ENCODE data around the gene CDK11B.
"Not testable (repeated sequence)": the region's sequence is repeated elsewhere in the genome, so short reads cannot be mapped to it uniquely, and the experiment has no call there.

The CDK11B gene

DNA sequence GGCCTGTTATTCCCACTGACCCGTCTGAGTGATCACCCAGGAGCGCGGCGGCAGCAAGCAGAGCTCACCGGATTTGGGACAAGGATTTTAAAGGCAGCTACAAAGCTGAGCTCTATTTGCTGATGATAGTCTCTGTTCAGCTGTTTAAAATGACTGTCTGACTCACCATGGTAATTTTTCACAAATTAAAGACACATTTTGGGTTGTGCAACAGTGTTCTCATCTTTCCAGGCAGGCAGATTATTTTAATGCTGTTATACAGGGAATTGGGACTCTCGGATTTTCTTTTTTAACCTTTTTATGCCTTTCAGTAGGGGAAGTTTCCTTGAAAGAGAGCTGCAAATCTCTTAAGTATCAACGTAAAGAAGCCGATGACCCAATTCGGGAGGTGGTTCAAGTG lies 3.6 kb upstream of the CDK11B start:
- not testable (repeated sequence) for DNase-seq (ENCODE audit: low spot score)

DNA sequence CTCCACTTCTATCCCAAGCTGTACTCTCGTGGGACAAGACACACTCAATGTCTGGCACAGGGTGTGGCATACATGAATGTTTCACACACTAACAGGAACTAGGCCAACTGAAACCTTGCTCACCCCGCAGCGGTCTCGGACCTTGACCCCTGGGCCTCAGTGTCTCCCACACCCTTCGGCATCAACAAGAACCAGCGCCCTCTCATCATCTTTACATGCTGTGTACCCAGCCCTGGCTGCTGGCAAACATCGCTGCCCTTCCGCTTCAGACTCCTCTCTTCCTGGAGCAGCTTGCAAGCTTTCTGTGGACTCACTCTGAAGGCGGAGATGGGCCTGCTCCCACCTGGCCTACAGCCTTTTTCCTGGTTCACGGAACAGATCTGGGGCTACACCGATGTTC lies 10.5 kb downstream of the CDK11B start:
- not testable (repeated sequence) for DNase-seq (ENCODE audit: low spot score)

DNA sequence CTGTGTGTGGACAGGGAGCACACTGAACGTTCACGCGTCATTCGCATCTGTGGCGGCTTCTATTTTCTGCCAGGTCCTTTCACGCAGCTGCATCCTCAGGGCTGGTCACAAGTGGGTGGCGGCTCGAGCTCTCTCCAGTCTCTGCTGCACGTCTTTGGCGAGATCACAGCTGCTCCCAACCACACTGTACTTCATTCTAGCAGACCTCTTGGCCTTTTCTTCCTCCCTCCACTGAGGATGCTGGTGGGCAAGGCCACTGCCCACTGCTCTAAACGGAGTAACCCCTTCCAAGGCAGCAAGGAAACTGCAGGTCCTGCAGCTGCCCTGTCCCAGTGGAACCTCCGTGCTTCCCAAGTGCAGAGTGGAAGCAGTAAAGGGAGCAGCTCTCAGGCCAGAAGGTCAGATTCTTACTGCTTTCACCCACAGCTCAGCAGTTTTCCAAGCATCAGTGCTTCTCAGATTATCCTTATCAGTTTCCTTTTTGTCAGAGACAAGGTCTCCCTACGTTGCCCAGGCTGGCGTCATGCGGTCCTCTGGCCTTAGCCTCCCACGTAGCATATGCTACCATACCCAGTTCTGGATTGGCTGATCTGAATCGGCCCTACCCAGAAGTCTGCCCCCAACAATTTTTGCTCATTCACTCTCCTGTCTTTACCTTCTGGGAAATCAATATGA lies 11.1 kb downstream of the CDK11B start:
- DNase-seq (ENCODE audit: low spot score): not testable (repeated sequence)

DNA sequence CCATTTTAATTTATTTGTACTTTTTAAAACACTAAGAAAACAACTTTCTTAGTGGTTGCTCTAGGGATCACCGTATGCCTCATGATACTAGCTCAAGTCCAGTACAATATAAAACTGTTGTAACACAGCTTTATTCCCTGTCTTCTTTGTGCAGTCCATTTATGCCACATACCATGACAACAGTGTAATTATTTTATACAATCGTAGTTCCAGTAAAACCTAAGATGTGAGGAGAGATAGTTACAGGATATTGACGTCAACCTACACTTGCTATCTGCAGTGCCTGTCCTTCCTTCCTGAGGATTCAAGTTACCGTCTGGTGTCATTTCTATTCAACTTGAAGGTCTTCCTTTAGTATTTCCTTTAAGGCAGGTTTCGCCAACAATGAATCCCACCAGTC lies 12.5 kb downstream of the CDK11B start:
- not testable (repeated sequence) for DNase-seq (ENCODE audit: low spot score)

DNA sequence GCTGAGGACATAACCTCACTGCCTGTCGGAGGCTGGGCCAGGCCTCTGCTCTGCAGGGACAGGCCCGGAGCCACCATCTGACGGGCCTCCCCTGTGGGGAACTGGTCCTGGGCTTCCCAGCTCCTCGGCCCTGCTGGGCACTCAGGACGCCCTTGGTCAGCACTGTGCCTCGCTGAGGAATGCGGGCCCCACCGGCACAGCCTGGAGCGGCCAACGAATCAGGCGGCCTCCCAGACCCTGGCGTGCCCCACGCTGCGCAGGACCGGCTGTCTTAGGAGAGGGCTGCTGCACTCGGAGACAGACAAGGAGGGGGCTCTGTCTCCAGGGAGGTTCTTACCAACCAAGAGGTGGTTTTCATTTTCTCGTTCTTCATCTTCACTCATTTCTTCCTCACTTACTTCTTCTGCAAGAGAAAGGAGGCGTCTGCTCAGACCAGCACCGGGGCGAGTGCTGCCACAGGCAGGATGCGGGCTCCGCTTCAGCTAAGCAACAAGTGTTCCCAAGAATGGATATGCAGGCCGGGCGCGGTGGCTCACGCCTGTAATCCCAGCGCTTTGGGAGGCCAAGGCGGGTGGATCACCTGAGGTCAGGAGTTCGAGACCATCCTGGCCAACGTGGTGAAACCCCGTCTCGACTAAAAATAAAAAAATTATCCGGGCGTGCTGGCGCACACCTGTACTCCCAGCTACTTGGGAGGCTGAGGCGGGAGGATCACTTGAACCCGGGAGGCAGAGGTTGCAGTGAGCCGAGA lies 17.9 kb downstream of the CDK11B start:
- DNase-seq (ENCODE audit: low spot score): not testable (repeated sequence)

DNA sequence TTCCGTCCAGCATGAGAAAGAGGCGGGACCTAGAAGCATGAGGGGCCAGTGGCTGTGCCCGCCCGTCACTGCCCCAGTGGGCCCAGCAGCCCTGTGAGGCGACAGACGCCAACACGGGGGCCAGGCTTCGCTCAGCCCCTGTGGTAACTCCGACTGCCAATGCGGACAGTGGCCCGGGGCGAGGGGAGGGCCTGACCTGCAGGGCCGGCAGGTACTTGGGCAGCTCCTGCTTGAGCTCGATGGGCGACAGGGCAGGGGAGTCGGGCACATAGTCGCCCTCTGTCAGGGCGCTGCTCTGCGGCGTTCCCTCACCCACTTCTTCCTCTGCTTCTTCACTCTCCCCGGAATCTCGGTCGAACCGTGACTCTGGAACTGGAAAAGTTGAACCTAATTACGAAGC lies 18.7 kb downstream of the CDK11B start:
- not testable (repeated sequence) for DNase-seq (ENCODE audit: low spot score)

DNA sequence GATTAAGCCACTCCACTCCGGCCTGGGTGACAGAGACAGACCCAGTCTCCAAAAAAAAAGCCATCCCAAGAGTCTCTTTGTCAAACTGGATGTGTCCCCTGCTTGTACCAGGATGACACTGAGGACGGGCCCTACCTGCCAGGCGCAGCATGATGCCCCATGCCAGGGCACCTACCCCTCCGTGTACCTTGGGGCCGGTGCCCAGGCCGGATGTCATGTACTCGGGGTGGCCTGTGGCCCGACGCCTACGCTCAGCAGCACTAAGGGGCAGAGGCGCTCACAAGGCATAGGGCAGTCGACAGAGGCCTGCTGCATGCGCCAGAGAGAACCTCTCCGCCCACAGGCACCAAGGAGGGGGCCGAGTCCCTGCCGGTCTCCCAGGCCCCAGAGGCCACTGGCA lies 19.4 kb downstream of the CDK11B start:
- DNase-seq (ENCODE audit: low spot score): not testable (repeated sequence)

DNA sequence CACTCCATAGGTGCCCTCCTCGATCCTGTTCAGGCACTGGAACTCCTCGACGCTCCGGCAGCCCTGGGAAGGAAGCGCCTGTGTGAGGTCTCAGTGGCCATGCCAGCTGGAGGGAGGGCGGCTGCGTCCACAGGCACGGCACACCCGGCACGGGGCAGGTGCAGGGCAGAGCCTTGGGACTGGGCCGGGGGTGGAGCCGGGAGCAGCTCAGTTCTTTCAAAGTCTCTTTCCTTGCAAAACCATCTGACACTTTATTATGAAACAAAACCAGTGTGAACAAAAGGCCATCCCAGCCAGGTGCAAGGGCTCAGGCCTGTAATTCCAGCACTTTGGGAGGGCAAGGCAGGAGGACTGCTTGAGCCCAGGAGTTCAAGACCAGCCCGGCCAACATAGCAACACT lies 20.3 kb downstream of the CDK11B start:
- DNase-seq (ENCODE audit: low spot score): not testable (repeated sequence)

DNA sequence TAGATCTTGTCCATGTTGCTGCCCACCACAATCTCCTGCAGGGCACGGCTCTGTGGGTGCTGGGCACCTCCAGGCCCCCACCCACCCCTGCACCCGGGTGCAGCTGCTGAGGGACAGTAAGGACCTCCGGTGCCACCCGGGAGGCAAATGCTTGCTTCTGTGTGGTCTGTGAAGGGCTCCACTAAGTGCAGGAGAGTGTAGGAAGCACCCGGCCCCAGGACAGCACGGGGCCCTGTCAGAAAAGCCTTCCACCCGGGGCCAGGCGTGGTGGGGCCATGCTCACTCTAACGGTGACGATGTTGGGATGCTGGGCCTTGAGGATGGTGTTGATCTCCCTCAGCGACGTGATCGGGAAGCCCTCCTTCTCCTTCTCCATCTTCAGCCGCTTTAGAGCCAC lies 21.3 kb downstream of the CDK11B start:
- DNase-seq (ENCODE audit: low spot score): not testable (repeated sequence)

DNA sequence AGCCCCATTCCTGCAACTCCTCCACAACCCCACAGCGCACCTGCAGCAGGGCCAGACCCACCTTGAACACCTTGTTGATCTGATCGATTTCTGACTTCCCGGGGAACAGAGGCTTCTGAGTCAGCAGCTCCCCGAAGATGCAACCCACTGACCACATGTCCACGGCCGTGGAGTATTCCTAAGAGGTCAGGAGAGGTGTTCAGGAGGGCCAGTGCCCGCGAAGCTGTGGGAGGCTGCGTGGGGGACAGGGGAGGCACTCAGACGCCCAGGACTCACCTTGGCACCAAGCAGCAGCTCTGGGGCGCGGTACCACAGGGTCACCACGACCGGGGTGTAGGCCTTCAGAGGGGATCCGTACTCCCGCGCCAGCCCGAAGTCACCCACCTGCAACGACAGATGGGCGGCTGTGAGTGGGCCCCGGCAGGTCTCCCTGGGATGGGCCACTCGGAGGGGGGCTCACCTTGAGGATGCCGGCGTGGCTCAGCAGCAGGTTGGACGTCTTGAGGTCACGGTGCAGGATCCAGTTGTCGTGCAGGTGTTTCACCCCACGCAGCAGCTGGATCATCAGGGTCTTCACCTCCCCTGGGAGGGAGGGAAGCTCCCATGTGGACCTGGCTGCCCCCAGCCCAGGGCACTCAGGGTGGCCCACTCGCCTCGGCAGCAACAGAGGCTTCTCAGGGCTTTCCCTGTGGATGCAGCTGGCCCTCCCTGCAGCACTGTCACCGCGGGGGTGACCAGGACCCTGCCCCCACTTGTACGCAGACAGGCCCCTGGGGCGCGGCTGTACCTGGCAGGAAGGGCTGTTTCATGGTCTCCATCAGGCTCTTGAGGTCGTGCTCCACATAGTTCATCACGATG lies 22.0 kb downstream of the CDK11B start:
- DNase-seq (ENCODE audit: low spot score): not testable (repeated sequence)

DNA sequence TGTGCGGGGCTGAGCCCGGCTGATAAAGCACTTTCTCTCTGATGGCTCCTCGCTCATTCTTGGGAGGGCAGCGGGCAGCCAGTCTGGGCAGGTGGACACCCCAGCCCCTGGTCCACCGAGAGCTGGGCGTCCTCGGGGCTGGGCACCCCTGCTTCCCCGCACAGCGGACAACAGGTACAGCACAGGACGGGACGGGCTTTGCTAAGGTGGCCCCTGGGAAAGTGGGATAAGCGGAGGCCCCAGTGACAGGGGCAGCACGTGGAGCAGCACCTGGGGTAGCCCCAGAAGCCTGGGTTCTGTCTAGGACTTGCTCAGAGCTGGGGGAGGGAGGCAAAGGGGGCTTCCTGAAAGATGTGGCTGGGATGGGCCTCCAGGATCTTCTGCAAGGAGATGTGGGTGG lies 24.2 kb downstream of the CDK11B start:
- not testable (repeated sequence) for DNase-seq (ENCODE audit: low spot score)

DNA sequence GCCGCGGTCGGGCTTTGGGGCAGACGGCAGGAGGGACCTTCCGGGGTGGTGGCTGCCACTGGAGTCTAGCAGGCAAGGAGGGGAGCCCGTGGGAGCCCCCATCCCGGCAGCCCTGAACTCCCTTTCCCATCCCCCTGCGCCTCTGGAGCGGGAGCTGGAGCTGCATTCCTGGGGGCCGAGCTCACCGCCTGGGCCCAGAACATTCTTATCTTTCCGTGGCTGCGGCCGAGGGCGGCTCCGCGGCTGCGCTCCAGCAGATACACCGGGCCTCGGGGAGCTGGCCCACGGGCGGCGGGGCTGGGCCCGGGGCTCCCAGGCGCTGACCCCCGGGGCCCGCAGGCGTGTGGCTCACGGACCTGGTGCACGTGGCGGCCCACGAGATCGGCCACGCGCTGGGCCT lies 25.4 kb downstream of the CDK11B start:
- not testable (repeated sequence) for DNase-seq (ENCODE audit: low spot score)

DNA sequence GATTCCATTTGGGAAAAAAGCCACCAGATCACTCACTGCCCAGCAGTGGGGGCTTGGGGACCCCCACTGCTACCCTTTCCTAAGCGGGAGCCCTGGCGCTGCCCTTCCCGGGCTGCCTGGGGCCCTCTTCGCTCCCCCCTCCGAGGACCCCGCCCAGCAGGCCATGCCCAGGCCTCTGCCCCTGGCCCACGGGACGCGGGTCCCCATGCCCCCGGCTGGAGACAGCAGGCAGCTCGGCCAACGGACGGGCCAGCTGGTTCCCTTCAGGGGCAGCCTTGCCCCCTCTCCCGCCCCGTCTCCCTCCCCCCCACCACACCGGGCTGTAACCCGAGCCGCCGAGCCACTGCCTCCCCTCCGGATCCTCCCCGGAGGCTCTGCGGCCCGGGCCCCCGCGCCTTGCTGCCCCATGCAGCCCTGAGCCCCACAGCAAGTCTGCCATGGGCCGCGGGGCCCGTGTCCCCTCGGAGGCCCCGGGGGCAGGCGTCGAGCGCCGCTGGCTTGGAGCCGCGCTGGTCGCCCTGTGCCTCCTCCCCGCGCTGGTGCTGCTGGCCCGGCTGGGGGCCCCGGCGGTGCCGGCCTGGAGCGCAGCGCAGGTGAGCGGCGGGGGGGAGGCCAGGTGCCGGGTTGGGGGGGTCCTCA lies 26.9 kb downstream of the CDK11B start, which contains the start of gene MMP23B:
TSS of gene MMP23B (plus strand) at position 392 of the 639 bp plus-strand sequence. CDS start at position 438, 46 bp downstream.
- DNase-seq (ENCODE audit: low spot score): no peak

DNA sequence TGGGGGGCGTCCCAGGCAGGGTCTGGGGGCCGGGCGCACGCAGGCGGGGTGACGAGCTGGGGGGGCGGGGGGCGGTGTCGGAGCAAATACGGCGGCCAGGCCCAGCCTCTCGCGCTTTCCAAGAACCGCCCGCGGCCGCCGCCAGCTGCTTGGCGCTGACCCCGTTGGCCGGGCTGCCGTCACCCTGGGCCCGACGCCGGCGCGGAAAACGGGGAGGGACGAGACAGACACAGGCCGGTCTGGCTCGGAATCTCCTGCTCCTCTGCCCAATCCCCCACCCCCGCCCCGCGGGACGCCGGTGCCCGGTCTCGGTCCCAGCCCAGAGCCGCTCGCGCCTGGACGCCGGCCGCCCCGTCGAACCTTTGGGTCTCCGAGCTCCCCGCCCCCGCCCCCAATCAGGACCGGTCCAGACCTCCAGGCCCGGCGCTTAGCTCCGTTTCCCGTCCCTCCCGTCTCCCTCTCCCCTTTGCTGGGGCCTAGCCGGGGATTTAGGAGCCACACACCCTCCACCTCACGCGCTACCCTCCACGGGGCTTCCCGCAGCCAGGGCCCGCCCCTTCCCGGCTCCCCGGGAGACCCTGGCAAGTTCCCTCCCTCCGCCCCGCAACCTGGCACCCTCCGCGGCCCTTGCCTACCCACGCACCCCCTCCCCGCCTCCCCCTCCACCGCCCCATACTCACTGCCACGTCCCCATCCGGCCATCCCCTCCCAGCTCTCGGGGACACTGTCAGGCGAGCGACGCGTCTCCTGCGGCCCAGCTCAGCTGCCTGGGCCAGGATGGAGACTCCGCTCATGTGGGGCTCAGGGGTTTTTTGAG lies 27.6 kb downstream of the CDK11B start:
- DNase-seq (ENCODE audit: low spot score): no peak

DNA sequence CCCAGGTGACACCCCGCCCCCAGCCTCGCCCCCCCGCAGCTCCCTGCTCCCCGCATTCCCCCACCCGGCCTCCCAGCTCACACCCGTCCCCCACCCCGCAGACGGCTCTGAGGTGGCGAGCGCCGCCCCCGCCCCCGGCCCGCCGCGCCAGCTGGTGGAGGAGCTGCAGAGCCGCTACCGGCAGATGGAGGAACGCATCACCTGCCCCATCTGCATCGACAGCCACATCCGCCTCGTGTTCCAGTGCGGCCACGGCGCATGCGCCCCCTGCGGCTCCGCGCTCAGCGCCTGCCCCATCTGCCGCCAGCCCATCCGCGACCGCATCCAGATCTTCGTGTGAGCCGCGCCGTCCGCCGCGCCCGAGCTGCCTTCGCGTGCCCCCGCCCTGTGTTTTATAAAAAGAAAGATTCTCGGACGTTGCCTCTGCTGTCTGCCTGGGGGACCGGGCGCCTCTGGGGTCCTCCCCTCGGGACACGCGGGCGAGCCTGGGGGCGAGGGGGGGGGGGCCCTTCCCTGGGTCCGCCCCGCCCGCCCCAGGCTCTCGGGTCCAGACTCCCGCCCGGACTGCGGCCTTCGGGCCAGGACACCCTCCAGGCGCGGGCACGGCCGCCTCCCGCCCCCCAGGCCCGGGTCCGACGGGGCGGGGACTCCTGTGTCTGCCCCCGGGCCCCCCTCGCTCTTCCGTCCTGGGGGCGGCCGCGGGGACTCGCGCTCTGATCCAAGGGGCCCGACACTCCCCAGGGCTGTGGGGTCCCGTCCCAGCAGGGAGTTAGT lies 28.4 kb downstream of the CDK11B start:
- peak; percentile 50 for DNase-seq (ENCODE audit: low spot score)

DNA sequence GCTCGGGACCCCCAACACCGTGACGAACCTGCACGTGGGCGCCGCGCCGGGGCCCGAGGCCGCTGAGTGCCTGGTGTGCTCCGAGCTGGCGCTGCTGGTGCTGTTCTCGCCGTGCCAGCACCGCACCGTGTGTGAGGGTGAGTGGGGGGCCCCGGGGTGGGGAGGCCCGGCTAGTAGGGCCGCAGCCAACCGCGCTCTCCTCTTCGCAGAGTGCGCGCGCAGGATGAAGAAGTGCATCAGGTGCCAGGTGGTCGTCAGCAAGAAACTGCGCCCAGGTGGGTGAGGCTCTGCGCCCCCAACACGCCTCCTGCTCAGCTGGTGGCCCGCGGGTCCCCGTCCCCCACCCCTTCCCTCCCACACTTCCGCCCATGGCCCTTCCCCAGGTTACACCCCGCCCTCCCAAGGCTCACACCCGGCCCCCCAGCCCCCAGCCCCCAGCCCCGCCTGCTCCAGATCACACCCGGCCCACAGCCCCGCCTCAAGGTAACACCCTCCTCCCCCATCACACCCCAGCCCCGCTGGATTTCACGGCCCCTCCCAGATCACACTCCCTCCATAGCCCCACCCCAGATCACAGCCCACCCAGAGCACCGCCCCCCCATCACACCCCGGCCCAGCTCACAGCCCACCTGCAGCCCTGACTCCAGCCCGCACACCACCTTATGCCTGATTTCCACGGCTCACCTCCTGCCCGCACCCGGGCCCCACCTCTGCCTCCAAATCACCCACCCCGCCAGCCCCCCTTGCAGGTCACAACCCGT lies 29.2 kb downstream of the CDK11B start:
- no peak for DNase-seq (ENCODE audit: low spot score)

DNA sequence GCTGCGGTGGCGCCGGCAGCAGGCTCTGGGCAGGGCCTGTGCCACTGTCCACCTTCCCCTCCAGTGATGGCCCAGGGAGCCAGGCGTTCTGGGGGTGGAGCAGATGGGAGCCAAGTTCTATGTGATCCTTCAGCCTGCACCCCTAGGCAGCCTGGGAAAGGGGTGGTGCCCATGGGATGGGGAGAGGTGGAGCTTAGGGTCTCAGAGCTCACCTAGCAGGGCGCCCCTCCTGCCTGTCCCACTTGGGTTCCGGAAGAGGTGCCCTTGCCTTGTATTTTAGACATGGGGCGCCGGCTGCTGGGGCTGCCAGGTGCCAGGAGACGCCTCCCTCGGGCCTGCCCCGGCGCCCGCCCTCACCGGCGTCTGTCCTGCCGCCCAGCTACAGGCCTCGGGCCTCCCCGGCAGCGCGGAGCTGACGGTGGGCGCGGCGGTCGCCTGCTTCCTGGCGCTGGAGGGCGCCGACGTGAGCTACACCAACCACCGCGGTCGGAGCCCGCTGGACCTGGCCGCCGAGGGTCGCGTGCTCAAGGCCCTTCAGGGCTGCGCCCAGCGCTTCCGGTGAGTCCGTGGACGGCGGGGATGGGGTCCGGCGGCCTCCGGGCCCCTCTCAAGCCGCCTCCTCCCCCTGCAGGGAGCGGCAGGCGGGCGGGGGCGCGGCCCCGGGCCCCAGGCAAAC lies 29.9 kb downstream of the CDK11B start:
- DNase-seq (ENCODE audit: low spot score): no peak

DNA sequence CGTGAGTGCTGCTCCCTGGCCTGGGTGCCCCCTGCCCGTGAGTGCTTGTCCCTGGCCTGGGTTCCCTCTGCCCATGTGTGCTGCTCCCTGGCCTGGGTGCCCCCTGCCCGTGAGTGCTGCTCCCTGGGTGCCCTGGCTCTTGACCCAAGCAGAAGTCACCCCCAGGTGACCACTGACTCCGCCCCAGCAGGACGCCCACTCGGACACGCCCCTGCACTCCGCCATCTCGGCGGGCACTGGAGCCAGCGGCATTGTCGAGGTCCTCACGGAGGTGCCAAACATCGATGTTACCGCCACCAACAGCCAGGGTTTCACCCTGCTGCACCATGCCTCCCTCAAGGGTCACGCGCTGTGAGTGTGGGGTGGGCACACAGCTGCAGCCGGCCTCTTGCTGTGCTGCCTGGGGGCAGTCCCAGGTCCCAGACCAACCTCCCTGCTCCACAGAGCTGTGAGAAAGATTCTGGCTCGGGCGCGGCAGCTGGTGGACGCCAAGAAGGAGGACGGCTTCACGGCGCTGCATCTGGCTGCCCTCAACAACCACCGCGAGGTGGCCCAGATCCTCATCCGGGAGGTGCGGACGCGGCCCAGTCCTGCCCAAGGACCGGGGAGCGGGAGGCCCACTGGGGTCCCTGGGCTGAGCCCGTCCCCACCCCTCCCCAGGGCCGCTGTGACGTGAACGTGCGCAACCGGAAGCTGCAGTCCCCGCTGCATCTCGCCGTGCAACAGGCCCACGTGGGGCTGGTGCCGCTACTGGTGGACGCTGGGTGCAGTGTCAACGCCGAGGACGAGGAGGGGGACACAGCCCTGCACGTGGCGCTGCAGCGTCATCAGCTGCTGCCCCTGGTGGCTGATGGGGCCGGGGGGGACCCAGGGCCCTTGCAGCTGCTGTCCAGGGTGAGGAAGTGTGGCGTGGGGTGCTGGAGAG lies 30.7 kb downstream of the CDK11B start:
- no peak for DNase-seq (ENCODE audit: low spot score)
